Ramos (cell line): ENCODE results near the gene FRRS1L.
"Not testable (repeated sequence)": the region's sequence is repeated elsewhere in the genome, so short reads cannot be mapped to it uniquely, and the experiment has no call there.

Source experiments
- in situ Hi-C: fragments of 300-500 bp; cut with MboI; formaldehyde crosslinking; loops from one replicate; pipeline ENCODE4 v1.14.3; 2022; ENCODE audit warnings: low sequenced_read_pairs; ENCODE audit not compliant: unreplicated experiment

FRRS1L gene

DNA sequence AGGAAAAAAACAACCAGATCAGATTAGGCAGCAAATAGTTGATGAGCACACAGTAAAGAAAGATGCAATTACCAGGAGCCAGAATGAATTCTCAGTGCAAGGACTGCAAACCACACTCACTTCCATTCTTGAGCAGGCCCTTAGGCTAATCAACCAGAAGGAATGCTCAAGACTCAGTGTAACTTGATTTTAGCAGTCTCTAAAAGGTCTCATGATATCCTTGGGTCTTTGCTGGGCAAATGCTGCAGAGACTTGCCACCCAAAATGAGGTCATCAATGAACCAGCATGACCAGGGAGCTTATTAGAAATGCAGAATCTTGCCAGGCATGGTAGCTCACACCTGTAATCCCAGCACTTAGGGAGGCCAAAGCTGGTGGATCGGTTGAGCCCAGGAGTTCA lies 27.2 kb downstream of the FRRS1L start:
- in situ Hi-C loops: no loop called here

GRCh38 chr9:109138421-109138820 lies 28.6 kb downstream of the FRRS1L start:
- in situ Hi-C loops: no loop called here

GRCh38 chr9:109134167-109134578 lies 32.9 kb downstream of the FRRS1L start:
- in situ Hi-C loops: no loop called here

DNA sequence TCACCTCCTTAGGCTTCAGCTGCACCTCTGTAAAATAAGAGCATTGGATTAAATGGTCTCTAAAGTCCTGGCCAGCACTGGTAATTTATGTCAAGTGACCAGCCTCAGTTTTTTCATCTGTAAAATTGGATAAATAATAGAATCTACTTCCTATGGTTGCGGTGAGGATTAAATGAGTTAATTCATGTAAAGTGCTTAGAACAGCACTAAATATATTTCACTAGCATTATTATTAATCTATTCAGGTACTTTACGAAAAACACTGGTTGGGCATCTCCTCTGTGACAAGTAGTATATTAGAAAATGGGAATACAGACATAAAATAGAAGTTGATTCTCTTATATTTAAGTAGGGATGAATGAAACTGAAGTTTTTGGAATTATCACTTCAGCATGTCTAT lies 33.5 kb downstream of the FRRS1L start:
- in situ Hi-C loops: no loop called here

DNA sequence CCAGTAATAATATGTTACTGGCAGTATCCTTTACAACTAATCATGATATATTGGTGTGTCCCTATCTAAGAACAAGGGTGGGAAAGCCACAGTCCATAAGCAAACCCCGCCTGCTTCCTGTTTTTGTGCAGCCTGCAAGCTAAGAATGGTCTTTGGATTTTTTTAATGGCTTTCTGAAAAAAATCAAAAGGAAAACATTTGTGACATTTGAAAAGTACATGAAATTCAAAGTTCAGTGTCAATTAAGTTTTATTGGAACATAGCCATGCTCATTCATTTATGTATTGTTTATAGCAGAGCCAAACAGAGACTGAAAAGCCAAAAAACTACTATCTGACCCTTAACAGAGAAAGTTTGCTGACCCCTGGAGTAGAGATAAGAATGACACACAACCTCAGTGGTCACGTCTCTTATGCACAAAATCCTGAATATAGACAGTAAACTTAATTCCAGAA lies 34.5 kb downstream of the FRRS1L start:
- in situ Hi-C loops: no loop called here

DNA sequence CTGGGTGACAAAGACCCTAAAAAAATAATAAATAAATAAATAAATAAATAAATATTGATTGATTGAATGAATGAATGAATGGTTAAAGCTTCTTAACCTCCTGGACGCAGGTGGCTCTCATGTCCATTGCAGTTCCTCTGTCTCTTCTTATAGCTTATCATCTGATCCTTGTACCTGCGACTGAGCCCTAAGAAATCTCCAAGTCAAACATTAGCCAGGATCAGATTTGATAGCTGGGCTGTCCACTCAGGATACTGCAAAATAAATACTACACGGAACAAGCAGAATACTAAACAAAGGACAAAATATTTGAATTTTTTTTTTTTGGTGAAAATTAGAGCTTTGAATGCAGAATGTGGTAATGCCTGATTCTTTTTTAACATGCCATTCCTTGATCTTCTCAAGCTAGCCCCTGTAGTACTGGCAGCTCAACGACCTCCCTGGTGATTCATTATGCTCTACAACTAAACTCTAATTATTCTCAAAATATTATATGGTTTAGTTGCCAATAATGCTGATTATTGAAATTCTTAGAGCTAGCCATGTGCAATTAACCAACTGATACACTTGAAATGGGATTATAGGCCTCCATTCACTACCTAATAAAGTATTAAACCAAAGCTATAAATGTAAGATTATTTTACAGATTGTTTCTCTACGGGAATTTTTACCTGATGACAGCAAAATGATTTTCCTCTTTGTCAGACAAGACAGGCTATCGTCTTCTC lies 37.4 kb downstream of the FRRS1L start:
- in situ Hi-C loops: no loop called here

DNA sequence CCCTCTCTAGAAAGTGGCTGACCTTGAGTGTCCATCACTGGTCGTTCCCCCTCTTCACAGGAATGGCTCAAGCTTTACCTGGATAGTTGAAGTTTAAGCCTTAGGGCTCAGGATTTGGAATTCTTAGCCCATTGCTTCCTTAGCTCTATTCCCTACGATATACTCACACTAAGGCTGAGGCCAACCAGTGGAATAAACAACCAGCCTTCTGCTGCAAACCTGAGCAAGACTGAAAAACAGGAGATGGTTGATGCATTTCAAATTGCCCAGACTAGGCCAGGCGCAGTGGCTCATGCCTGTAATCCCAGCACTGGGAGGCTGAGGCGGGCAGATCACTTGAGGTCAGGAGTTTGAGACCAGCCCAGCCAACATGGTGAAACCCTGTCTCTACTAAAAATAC lies 40.4 kb downstream of the FRRS1L start:
- in situ Hi-C loops: not testable (repeated sequence)

- in situ Hi-C loops: no loop called here
Observed at GRCh38 chr9:109124121-109124520, 42.9 kb downstream of the FRRS1L start.

- in situ Hi-C loops: no loop called here
Observed at GRCh38 chr9:109122726-109123621, 44.1 kb downstream of the FRRS1L start.

GRCh38 chr9:109121232-109121796 lies 45.7 kb downstream of the FRRS1L start:
- in situ Hi-C loops: no loop called here

GRCh38 chr9:109120204-109120789 lies 46.8 kb downstream of the FRRS1L start:
- in situ Hi-C loops: no loop called here

DNA sequence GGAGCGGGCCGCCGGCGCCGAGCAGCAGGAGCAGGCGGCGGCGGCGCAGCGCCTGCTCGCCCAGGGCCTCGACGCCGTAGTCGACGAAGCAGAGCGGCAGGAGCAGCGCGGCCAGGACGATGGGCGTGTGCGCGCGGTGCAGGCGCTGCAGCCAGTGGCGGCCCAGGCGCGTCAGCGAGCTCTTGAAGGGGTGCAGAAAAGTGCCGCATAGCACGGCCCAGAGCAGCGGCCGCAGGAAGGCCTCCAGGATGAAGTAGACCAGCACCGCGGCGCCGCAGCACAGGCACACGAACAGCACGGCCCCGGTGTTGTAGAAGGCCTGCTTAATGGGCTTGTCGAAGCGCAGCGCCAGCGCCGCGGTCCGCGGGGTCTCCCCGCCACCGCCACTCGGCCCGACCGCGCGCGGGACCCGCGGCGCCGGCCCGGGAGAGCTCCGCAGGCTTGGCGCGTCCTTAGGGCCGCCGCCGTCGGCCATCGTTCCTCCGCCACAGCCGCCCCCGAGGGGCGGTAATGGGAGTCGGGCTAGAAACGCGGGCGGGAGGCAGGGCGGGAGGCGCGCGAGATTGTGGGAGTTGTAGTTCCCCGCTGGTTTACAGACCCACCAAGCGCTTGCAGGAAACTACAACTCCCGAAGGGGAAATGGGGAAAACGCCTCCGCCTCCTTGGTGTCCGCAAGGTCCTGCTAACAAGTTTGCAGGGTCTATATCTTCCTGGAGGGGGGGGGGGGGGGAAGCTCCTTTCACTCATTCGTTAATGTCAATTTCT lies 47.4 kb downstream of the FRRS1L start, which contains the start of gene TMEM245:
Gene TMEM245, minus strand, starts transcription at position 509 of the 765 bp plus-strand sequence. Its CDS starts 34 bp downstream, at position 475.
- in situ Hi-C loops: no loop called here

DNA sequence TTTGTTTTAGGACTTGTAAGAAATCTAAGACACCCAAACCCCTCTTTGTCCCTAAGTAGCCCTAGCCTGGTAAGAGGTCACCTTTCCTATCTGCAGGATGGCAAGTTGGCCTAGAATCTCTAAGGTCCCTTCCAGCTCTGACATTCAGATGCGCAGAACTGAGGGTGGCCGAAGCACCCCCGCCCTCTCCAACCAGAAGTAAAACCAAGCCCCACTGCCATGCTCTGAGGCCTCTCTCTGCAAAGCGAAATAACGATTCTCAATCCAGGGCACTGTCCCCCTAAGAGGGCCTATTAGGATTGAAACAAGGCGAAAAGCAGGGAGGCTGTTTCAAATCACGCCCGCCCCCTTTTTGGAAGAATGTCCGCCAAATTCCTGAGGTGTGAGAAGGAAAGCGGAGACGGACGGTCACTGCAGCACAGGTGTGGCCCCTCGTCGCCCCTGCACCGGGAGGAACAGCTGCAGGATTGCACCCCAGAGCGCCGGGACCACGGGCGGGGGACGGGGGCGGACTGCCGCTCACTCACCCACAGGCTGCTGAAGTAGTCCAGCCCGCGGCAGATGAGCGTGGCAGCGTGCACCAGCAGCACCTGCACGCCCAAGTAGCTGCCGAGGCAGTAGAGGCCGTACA lies 48.1 kb downstream of the FRRS1L start:
- in situ Hi-C loops: no loop called here

DNA sequence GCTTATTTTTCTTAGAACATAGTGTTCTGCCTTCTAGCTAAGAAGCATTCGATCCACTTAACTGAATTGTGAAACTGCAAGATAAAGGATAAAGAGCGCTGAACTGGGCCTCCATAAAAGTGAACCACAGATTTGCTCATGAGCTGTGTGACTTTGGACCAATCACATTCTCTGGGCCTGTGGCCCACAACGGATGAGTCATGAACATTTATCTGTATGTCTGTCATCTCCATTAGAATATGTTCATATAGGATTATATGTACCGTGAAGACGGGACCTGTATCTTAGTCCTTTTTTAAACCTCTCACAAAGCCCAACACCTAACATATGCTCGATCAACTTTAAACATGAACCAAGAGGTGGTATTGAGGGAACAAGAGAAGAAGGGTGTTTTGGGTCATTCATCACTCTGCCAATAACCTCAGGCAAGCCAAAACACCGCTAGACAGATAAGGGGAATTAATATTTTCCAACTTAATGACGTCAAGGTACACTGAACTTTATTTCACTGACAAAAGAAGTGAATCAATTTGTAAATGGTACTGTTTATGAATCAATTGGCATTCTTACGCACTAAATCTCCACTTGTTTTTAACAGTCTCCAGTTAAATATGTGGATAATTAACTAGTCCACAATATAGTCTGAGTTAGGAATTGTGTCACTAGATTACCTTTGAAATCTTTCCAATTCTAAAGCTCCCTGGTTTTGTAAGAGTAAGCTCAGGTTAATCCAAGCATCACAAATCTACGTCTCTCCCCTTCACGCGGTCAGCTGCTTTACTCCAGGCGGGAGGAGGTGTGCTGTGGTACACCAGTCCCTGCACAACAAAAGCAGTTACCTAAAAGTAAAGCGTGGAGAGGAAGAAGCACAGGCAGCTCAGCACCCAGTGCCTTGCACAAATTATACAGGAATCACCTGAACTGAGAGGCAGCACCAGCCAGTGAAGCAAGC lies 48.9 kb downstream of the FRRS1L start:
- in situ Hi-C loops: no loop called here

- in situ Hi-C loops: no loop called here
Observed at GRCh38 chr9:109115931-109116526, 51.0 kb downstream of the FRRS1L start.

GRCh38 chr9:109114670-109115069 lies 52.4 kb downstream of the FRRS1L start:
- in situ Hi-C loops: no loop called here

- in situ Hi-C loops: no loop called here
Observed at GRCh38 chr9:109113892-109114609, 53.0 kb downstream of the FRRS1L start.
